ENCODE data around the gene CRYL1.

- TF ChIP-seq CTCF (IDR thresholded peaks at IDR 0.05; ENCODE audit: insufficient read depth, low read length) (no peak), POLR2AphosphoS5 (IDR thresholded peaks at IDR 0.05; ENCODE audit: low read depth) (no peak)
These were observed 64.2 kb downstream of the CRYL1 start for GRCh38 chr13:20461481-20461859.
